ENCODE measurements around the gene SAC3D1.

- TF ChIP-seq CTCF (IDR thresholded peaks at IDR 0.05), result peak; percentile 80 to 98 (median 96)
- TF ChIP-seq EP300 (IDR thresholded peaks at IDR 0.05), result no peak
- TF ChIP-seq POLR2AphosphoS5 (IDR thresholded peaks at IDR 0.05), result peak in 1 of 2 donors; percentile 39
- peak in 1 of 4 donors; percentile 52 for TF ChIP-seq POLR2A (IDR thresholded peaks at IDR 0.05)
Observed at GRCh38 chr11:65013888-65014725, 26.9 kb upstream of the SAC3D1 start, which contains the start of gene ARL2.
